ENCODE results near the gene NEK6.

Gene NEK6

GRCh38 chr9:124261736-124262648 lies 4.2 kb downstream of the NEK6 start:
- Histone ChIP-seq H3K4me1 (ENCODE audit: control insufficient read depth, insufficient read depth, low read length) (peaks cover 8% of the 10 kb centered on the region), H3K27ac (ENCODE audit: low read length) (no peak overlapping the region), H3K4me3 (ENCODE audit: low read length) (no peak overlapping the region), H3K36me3 (ENCODE audit: control insufficient read depth, insufficient read depth, low read length) (no peaks in the 10 kb centered on the region), H3K9me3 (ENCODE audit: control insufficient read depth, insufficient read depth, low read length) (no peaks in the 10 kb centered on the region), H3K27me3 (ENCODE audit: control insufficient read depth, insufficient read depth, low read length) (no peaks in the 10 kb centered on the region)
- WGBS (ENCODE audit: insufficient coverage, insufficient read length), result no CpG with 5 or more reads among the region's 13 CpGs
- DNase-seq (ENCODE audit: low read depth, low spot score), result no peak

GRCh38 chr9:124262649-124262972 lies 4.9 kb downstream of the NEK6 start:
- Histone ChIP-seq H3K27ac (ENCODE audit: low read length) (no peak overlapping the region), H3K4me3 (ENCODE audit: low read length) (no peak overlapping the region), H3K27me3 (ENCODE audit: control insufficient read depth, insufficient read depth, low read length) (no peaks in the 10 kb centered on the region), H3K9me3 (ENCODE audit: control insufficient read depth, insufficient read depth, low read length) (no peaks in the 10 kb centered on the region), H3K36me3 (ENCODE audit: control insufficient read depth, insufficient read depth, low read length) (no peaks in the 10 kb centered on the region), H3K4me1 (ENCODE audit: control insufficient read depth, insufficient read depth, low read length) (peaks cover 8% of the 10 kb centered on the region)
- no CpG with 5 or more reads among the region's 5 CpGs for WGBS (ENCODE audit: insufficient coverage, insufficient read length)
- no peak for DNase-seq (ENCODE audit: low read depth, low spot score)

GRCh38 chr9:124263213-124263612 lies 5.5 kb downstream of the NEK6 start:
- no peak overlapping the region for H3K4me3 ChIP-seq (ENCODE audit: low read length)
- no peaks in the 10 kb centered on the region for H3K27me3 ChIP-seq (ENCODE audit: control insufficient read depth, insufficient read depth, low read length)
- H3K36me3 ChIP-seq (ENCODE audit: control insufficient read depth, insufficient read depth, low read length), result no peaks in the 10 kb centered on the region
- H3K9me3 ChIP-seq (ENCODE audit: control insufficient read depth, insufficient read depth, low read length), result no peaks in the 10 kb centered on the region
- DNase-seq (ENCODE audit: low read depth, low spot score), result no peak
- no CpG with 5 or more reads among the region's 11 CpGs for WGBS (ENCODE audit: insufficient coverage, insufficient read length)
- H3K4me1 ChIP-seq (ENCODE audit: control insufficient read depth, insufficient read depth, low read length), result peaks cover 8% of the 10 kb centered on the region
- H3K27ac ChIP-seq (ENCODE audit: low read length), result no peak overlapping the region

- Histone ChIP-seq H3K4me1 (ENCODE audit: control insufficient read depth, insufficient read depth, low read length) (peaks cover 8% of the 10 kb centered on the region), H3K9me3 (ENCODE audit: control insufficient read depth, insufficient read depth, low read length) (no peaks in the 10 kb centered on the region), H3K27ac (ENCODE audit: low read length) (no peak overlapping the region), H3K4me3 (ENCODE audit: low read length) (no peak overlapping the region), H3K27me3 (ENCODE audit: control insufficient read depth, insufficient read depth, low read length) (no peaks in the 10 kb centered on the region), H3K36me3 (ENCODE audit: control insufficient read depth, insufficient read depth, low read length) (no peaks in the 10 kb centered on the region)
- DNase-seq (ENCODE audit: low read depth, low spot score), result no peak
- no CpG with 5 or more reads among the region's 22 CpGs for WGBS (ENCODE audit: insufficient coverage, insufficient read length)
These were observed 6.2 kb downstream of the NEK6 start for GRCh38 chr9:124263800-124264426.

GRCh38 chr9:124264823-124265233 lies 7.1 kb downstream of the NEK6 start:
- no CpG with 5 or more reads among the region's 8 CpGs for WGBS (ENCODE audit: insufficient coverage, insufficient read length)
- Histone ChIP-seq H3K27me3 (ENCODE audit: control insufficient read depth, insufficient read depth, low read length) (no peaks in the 10 kb centered on the region), H3K4me3 (ENCODE audit: low read length) (no peak overlapping the region), H3K9me3 (ENCODE audit: control insufficient read depth, insufficient read depth, low read length) (no peaks in the 10 kb centered on the region), H3K4me1 (ENCODE audit: control insufficient read depth, insufficient read depth, low read length) (peaks cover 7% of the 10 kb centered on the region), H3K36me3 (ENCODE audit: control insufficient read depth, insufficient read depth, low read length) (no peaks in the 10 kb centered on the region), H3K27ac (ENCODE audit: low read length) (no peak overlapping the region)
- DNase-seq (ENCODE audit: low read depth, low spot score), result no peak

- no peak for DNase-seq (ENCODE audit: low read depth, low spot score)
- Histone ChIP-seq H3K9me3 (ENCODE audit: control insufficient read depth, insufficient read depth, low read length) (no peaks in the 10 kb centered on the region), H3K27me3 (ENCODE audit: control insufficient read depth, insufficient read depth, low read length) (no peaks in the 10 kb centered on the region), H3K4me1 (ENCODE audit: control insufficient read depth, insufficient read depth, low read length) (peaks cover 7% of the 10 kb centered on the region), H3K27ac (ENCODE audit: low read length) (no peak overlapping the region), H3K36me3 (ENCODE audit: control insufficient read depth, insufficient read depth, low read length) (no peaks in the 10 kb centered on the region), H3K4me3 (ENCODE audit: low read length) (no peak overlapping the region)
- WGBS (ENCODE audit: insufficient coverage, insufficient read length), result no CpG with 5 or more reads among the region's 7 CpGs
These were observed 7.8 kb downstream of the NEK6 start for GRCh38 chr9:124265551-124265950.

- no peaks in the 10 kb centered on the region for H3K36me3 ChIP-seq (ENCODE audit: control insufficient read depth, insufficient read depth, low read length)
- no peaks in the 10 kb centered on the region for H3K27me3 ChIP-seq (ENCODE audit: control insufficient read depth, insufficient read depth, low read length)
- no peaks in the 10 kb centered on the region for H3K9me3 ChIP-seq (ENCODE audit: control insufficient read depth, insufficient read depth, low read length)
- no CpG with 5 or more reads among the region's 13 CpGs for WGBS (ENCODE audit: insufficient coverage, insufficient read length)
- H3K4me3 ChIP-seq (ENCODE audit: low read length), result no peak overlapping the region
- H3K4me1 ChIP-seq (ENCODE audit: control insufficient read depth, insufficient read depth, low read length), result peaks cover 8% of the 10 kb centered on the region
- H3K27ac ChIP-seq (ENCODE audit: low read length), result no peak overlapping the region
- no peak for DNase-seq (ENCODE audit: low read depth, low spot score)
These were observed 8.5 kb downstream of the NEK6 start for GRCh38 chr9:124266139-124266825.

- Histone ChIP-seq H3K4me3 (ENCODE audit: low read length) (no peak overlapping the region), H3K27me3 (ENCODE audit: control insufficient read depth, insufficient read depth, low read length) (no peaks in the 10 kb centered on the region), H3K9me3 (ENCODE audit: control insufficient read depth, insufficient read depth, low read length) (no peaks in the 10 kb centered on the region), H3K36me3 (ENCODE audit: control insufficient read depth, insufficient read depth, low read length) (no peaks in the 10 kb centered on the region), H3K4me1 (ENCODE audit: control insufficient read depth, insufficient read depth, low read length) (peaks cover 8% of the 10 kb centered on the region), H3K27ac (ENCODE audit: low read length) (no peak overlapping the region)
- no peak for DNase-seq (ENCODE audit: low read depth, low spot score)
- no CpG with 5 or more reads among the region's 2 CpGs for WGBS (ENCODE audit: insufficient coverage, insufficient read length)
These were observed 9.1 kb downstream of the NEK6 start for GRCh38 chr9:124266826-124267201.

GRCh38 chr9:124267271-124267807 lies 9.6 kb downstream of the NEK6 start:
- no peak overlapping the region for H3K4me3 ChIP-seq (ENCODE audit: low read length)
- no peaks in the 10 kb centered on the region for H3K36me3 ChIP-seq (ENCODE audit: control insufficient read depth, insufficient read depth, low read length)
- H3K4me1 ChIP-seq (ENCODE audit: control insufficient read depth, insufficient read depth, low read length), result peaks cover 8% of the 10 kb centered on the region
- WGBS (ENCODE audit: insufficient coverage, insufficient read length), result no CpG with 5 or more reads among the region's 15 CpGs
- no peak for DNase-seq (ENCODE audit: low read depth, low spot score)
- no peaks in the 10 kb centered on the region for H3K27me3 ChIP-seq (ENCODE audit: control insufficient read depth, insufficient read depth, low read length)
- no peak overlapping the region for H3K27ac ChIP-seq (ENCODE audit: low read length)
- H3K9me3 ChIP-seq (ENCODE audit: control insufficient read depth, insufficient read depth, low read length), result no peaks in the 10 kb centered on the region

GRCh38 chr9:124268248-124268647 lies 10.5 kb downstream of the NEK6 start:
- no peaks in the 10 kb centered on the region for H3K9me3 ChIP-seq (ENCODE audit: control insufficient read depth, insufficient read depth, low read length)
- no peak overlapping the region for H3K4me3 ChIP-seq (ENCODE audit: low read length)
- WGBS (ENCODE audit: insufficient coverage, insufficient read length), result no CpG with 5 or more reads among the region's 3 CpGs
- no peak overlapping the region for H3K27ac ChIP-seq (ENCODE audit: low read length)
- no peak for DNase-seq (ENCODE audit: low read depth, low spot score)
- no peaks in the 10 kb centered on the region for H3K27me3 ChIP-seq (ENCODE audit: control insufficient read depth, insufficient read depth, low read length)
- H3K36me3 ChIP-seq (ENCODE audit: control insufficient read depth, insufficient read depth, low read length), result no peaks in the 10 kb centered on the region
- H3K4me1 ChIP-seq (ENCODE audit: control insufficient read depth, insufficient read depth, low read length), result 0 out of 2 replicates have a peak, but pooled peaks cover 1% of the 10 kb centered on the region

Measured in iPS DF 6.9 (cell line).